ENCODE measurements around the gene CDC42BPA. TPM values are rescaled to one million over a fixed set of nuclear protein-coding genes. Genes with fewer than 3 reads are reported as not detected.
A peak's percentile ranks its signal among the peaks of the same experiment; 100 is the strongest.

CDC42BPA gene
- total and polyA plus RNA-seq, 9 of the 15 experiments (the other 6 are each of a cell fraction or from before 2014, with no cell fraction given) = 8.0 to 77.5 (median 52.1) TPM

- no TSS peak for BruUV-seq (replicated peaks)
- no peak overlapping the region for H3K4me3 ChIP-seq
- FAIRE-seq = no peak
- no peaks in the 10 kb centered on the region for H3K9me3 ChIP-seq (replicated peaks; ENCODE audit: control insufficient read depth, insufficient read depth, low read depth, low read length)
- H2AFZ ChIP-seq (ENCODE audit: low read depth, low read length) = no peak overlapping the region
- DNase-seq (ENCODE audit: extremely low read depth in 1 of 4, low spot score in 3 of 4) = no peak
- ChIA-PET POLR2A (interaction anchor here (1.6 to 1.7 kb wide), 2 partner anchors 27 to 62 kb away, joined by 4 to 7 read pairs; no protein-coding TSS in a partner anchor), CTCF (ENCODE audit: low intra/inter-chr PET ratio) (no interaction called here)
- H3K27me3 ChIP-seq (ENCODE audit: control insufficient read depth in 2 of 2, insufficient read depth in 2 of 2, low read length in 2 of 2) = no peaks in the 10 kb centered on the region
- no peaks in the 10 kb centered on the region for H3K79me2 ChIP-seq (ENCODE audit: control insufficient read depth, insufficient read depth, low read length)
- no peak overlapping the region for H3K27ac ChIP-seq (ENCODE audit: extremely low read depth, low read depth, low read length)
- no peaks in the 10 kb centered on the region for H4K20me1 ChIP-seq (replicated peaks; ENCODE audit: control insufficient read depth, insufficient read depth, low read length)
- H3K9ac ChIP-seq (ENCODE audit: insufficient read depth in 1 of 2, low read depth in 2 of 2, low read length in 2 of 2) = no peak overlapping the region
- H3K4me1 ChIP-seq (replicated peaks in 1 of 2; ENCODE audit: control insufficient read depth in 2 of 2, insufficient read depth in 2 of 2, low read length in 2 of 2) = no peaks in the 10 kb centered on the region
- peaks cover 37% of the 10 kb centered on the region; the same call in 2 of the 3 replicates for H3K36me3 ChIP-seq (ENCODE audit: control insufficient read depth, insufficient read depth, low read length)
- no peaks in the 10 kb centered on the region for H3K9me1 ChIP-seq (ENCODE audit: control insufficient read depth, insufficient read depth, low read length)
- ATAC-seq = no peak
- 98% methylated on average over 5 of the region's 5 CpGs for WGBS (ENCODE audit: insufficient coverage, low coverage, missing lambda C conversion rate)
- intact Hi-C loops (cut with micrococcal nuclease) = no loop called here
- no peak overlapping the region for H3K4me2 ChIP-seq (ENCODE audit: insufficient read depth, low read length)
- in situ Hi-C loops (cut with MboI) = no loop called here
- TF ChIP-seq ELF4 (CRISPR knock-in tag; IDR thresholded peaks at IDR 0.05) = no peak
- no peak for TF ChIP-seq CUX1 (CRISPR knock-in tag; IDR thresholded peaks at IDR 0.05)
- no peak for TF ChIP-seq MTA1 (IDR thresholded peaks at IDR 0.05; ENCODE audit: borderline replicate concordance)
- no peak for TF ChIP-seq MYBL2 (IDR thresholded peaks at IDR 0.05; ENCODE audit: low read depth)
- no peak for TF ChIP-seq MYBL2 (CRISPR knock-in tag; IDR thresholded peaks at IDR 0.05; ENCODE audit: borderline replicate concordance)
- no peak for TF ChIP-seq GTF2B (IDR thresholded peaks at IDR 0.05; ENCODE audit: extremely low read depth, insufficient read length)
- TF ChIP-seq ZNF668 (CRISPR knock-in tag; IDR thresholded peaks at IDR 0.05) = no peak
- TF ChIP-seq CEBPB (tag; IDR thresholded peaks at IDR 0.05) = no peak
- peak; percentile 33 for TF ChIP-seq C11orf30 (IDR thresholded peaks at IDR 0.05; ENCODE audit: low read depth)
- TF ChIP-seq PRDM10 (IDR thresholded peaks at IDR 0.05; ENCODE audit: partially characterized antibody) = no peak
- TF ChIP-seq, protein P1, sequence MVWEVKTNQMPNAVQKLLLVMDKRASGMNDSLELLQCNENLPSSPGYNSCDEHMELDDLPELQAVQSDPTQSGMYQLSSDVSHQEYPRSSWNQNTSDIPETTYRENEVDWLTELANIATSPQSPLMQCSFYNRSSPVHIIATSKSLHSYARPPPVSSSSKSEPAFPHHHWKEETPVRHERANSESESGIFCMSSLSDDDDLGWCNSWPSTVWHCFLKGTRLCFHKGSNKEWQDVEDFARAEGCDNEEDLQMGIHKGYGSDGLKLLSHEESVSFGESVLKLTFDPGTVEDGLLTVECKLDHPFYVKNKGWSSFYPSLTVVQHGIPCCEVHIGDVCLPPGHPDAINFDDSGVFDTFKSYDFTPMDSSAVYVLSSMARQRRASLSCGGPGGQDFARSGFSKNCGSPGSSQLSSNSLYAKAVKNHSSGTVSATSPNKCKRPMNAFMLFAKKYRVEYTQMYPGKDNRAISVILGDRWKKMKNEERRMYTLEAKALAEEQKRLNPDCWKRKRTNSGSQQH (CRISPR knock-in tag; IDR thresholded peaks at IDR 0.05) = no peak
- TF ChIP-seq ZC3H8 (IDR thresholded peaks at IDR 0.05) = no peak
- peak; percentile 52 for TF ChIP-seq ZNF316 (IDR thresholded peaks at IDR 0.05)
These were observed 307.6 kb downstream of the CDC42BPA start for GRCh38 chr1:227010645-227011044.
